CD14-positive monocyte (primary cell): ENCODE data around the gene TBL3. TPM values are rescaled to one million over a fixed set of nuclear protein-coding genes. Genes with fewer than 3 reads are reported as not detected.

Experiments used
- DNase-seq, 3 donors: peaks; one replicate each; pipeline ENCODE4 v3.0.0-alpha.2; 2011 to 2022
- H2AFZ ChIP-seq: 2 replicates; pipeline ENCODE4 v1.6.0; 2012; ENCODE audit warnings: mild to moderate bottlenecking, low read depth, low read length, inconsistent platforms; ENCODE audit not compliant: insufficient read depth, poor library complexity, severe bottlenecking
- H3K27ac ChIP-seq, 2 donors: 1 replicate in 1 of 2; 2 replicates in 1 of 2; pipeline ENCODE4 v1.5.1; 2012 to 2013; ENCODE audit warnings: low read length in 2 of 2, control low read depth in 1 of 2, inconsistent platforms in 1 of 2, low read depth in 1 of 2, mild to moderate bottlenecking in 1 of 2
- H3K27me3 ChIP-seq, 2 donors: one replicate each; pipeline versions ENCODE4 v1.6.0 to v1.6.1; 2011 to 2013; ENCODE audit warnings: low read length in 2 of 2; ENCODE audit not compliant: control insufficient read depth in 2 of 2, insufficient read depth in 2 of 2
- H3K36me3 ChIP-seq, 2 donors: replicated peaks in 1 of 2; 1 replicate in 1 of 2; 2 replicates in 1 of 2; pipeline versions ENCODE4 v1.5.1 to v1.6.1; 2012 to 2013; ENCODE audit warnings: low read length in 2 of 2, control low read depth in 1 of 2, inconsistent platforms in 1 of 2, mild to moderate bottlenecking in 1 of 2; ENCODE audit not compliant: insufficient read depth in 2 of 2, control insufficient read depth in 1 of 2
- H3K4me1 ChIP-seq, 2 donors: 1 replicate in 1 of 2; 2 replicates in 1 of 2; pipeline versions ENCODE4 v1.5.1 to v1.6.1; 2012 to 2013; ENCODE audit warnings: low read length in 2 of 2, control low read depth in 1 of 2, inconsistent platforms in 1 of 2, mild to moderate bottlenecking in 1 of 2, moderate library complexity in 1 of 2; ENCODE audit not compliant: insufficient read depth in 2 of 2, control insufficient read depth in 1 of 2
- H3K4me2 ChIP-seq: replicated peaks from 2 replicates; pipeline ENCODE3; 2012; ENCODE audit warnings: low read length, moderate library complexity, mild to moderate bottlenecking; ENCODE audit not compliant: poor library complexity, severe bottlenecking; ENCODE audit errors: extremely low read depth
- H3K4me3 ChIP-seq, 3 experiments: fragments of 200-600 bp in 1 of 3; sonication (generic) in 1 of 3; replicated peaks in 1 of 3; 1 replicate in 2 of 3; 2 replicates in 1 of 3; pipeline ENCODE4 v1.5.1; 2011 to 2013; ENCODE audit warnings: low read length in 3 of 3, mild to moderate bottlenecking in 3 of 3, control low read depth in 2 of 3, low read depth in 2 of 3, inconsistent platforms in 1 of 3, moderate library complexity in 1 of 3
- H3K79me2 ChIP-seq: 2 replicates; pipeline ENCODE4 v1.6.0; 2012; ENCODE audit warnings: mild to moderate bottlenecking, control low read depth, inconsistent platforms, low read length, moderate library complexity; ENCODE audit not compliant: insufficient read depth
- H3K9ac ChIP-seq: 2 replicates; pipeline ENCODE4 v1.6.0; 2017; ENCODE audit warnings: low read length, mild to moderate bottlenecking; ENCODE audit not compliant: insufficient read depth, poor library complexity, severe bottlenecking
- H3K9me3 ChIP-seq, 2 donors: replicated peaks in 1 of 2; 1 replicate in 1 of 2; 2 replicates in 1 of 2; pipeline versions ENCODE4 v1.5.1 to v1.6.1; 2012 to 2013; ENCODE audit warnings: low read length in 2 of 2, control low read depth in 1 of 2; ENCODE audit not compliant: control insufficient read depth in 1 of 2, insufficient read depth in 1 of 2
- H4K20me1 ChIP-seq: 2 replicates; pipeline ENCODE4 v1.6.0; 2012; ENCODE audit warnings: mild to moderate bottlenecking, low read length, control low read depth, moderate library complexity; ENCODE audit not compliant: insufficient read depth
- H3K27ac Mint-ChIP-seq, 7 donors: one replicate each; pipeline ENCODE4 v1.8.0; 2020; ENCODE audit warnings: mild to moderate bottlenecking in 7 of 7, mixed read lengths in 7 of 7, moderate library complexity in 6 of 7, inconsistent platforms in 2 of 7
- H3K27me3 Mint-ChIP-seq, 3 donors: one replicate each; pipeline ENCODE4 v1.8.0; 2021 to 2022; ENCODE audit warnings: low read depth in 3 of 3, mild to moderate bottlenecking in 3 of 3, mixed read lengths in 3 of 3, moderate library complexity in 3 of 3, inconsistent platforms in 1 of 3
- H3K36me3 Mint-ChIP-seq, 2 donors: one replicate each; pipeline ENCODE4 v1.8.0; 2020; ENCODE audit warnings: mixed read lengths in 2 of 2, inconsistent platforms in 1 of 2, mild to moderate bottlenecking in 1 of 2
- H3K4me1 Mint-ChIP-seq: one replicate; pipeline ENCODE4 v1.8.0; 2020; ENCODE audit warnings: mild to moderate bottlenecking, mixed read lengths
- H3K4me3 Mint-ChIP-seq, 2 donors: one replicate each; pipeline ENCODE4 v1.8.0; 2020; ENCODE audit warnings: mild to moderate bottlenecking in 2 of 2, mixed read lengths in 2 of 2, moderate library complexity in 1 of 2
- H3K9me3 Mint-ChIP-seq, 7 donors: one replicate each; pipeline ENCODE4 v1.8.0; 2020 to 2022; ENCODE audit warnings: mixed read lengths in 7 of 7, mild to moderate bottlenecking in 6 of 7, moderate library complexity in 6 of 7, inconsistent platforms in 2 of 7
- CTCF ChIP-seq: fragments of 200-600 bp; IDR thresholded peaks from one replicate; pipeline ENCODE4 v1.8.0; 2022; ENCODE audit warnings: antibody characterized with exemption, mild to moderate bottlenecking
- WGBS: methylation state at CpG from one replicate; pipeline ENCODE4 v1.1.5; 2013; ENCODE audit warnings: missing lambda C conversion rate; ENCODE audit not compliant: insufficient coverage; 5-methylcytosine and 5-hydroxymethylcytosine counted together
- intact Hi-C, 2 donors: fragments of 100-400 bp; cut with micrococcal nuclease; formaldehyde crosslinking; loops; one replicate each; pipeline versions ENCODE4 v1.15.0 to v1.15.1; 2023
- polyA plus RNA-seq, 3 donors: library from polyadenylated mRNA; depleted of rRNA in 1 of 3; unstranded in 2 of 3; stranded (reverse) in 1 of 3; fragments of 300-500 nt in 2 of 3; fragments of >200 nt in 1 of 3; fragmentation: Illumina TruSeq in 2 of 3; gene quantifications; 1 replicate in 2 of 3; 2 replicates in 1 of 3; pipeline ENCODE4 v1.2.3, GENCODE V29; 2012 to 2021

The TBL3 gene
- polyA plus RNA-seq, 3 donors, result 33.9 to 37.8 (median 36.0) TPM

GRCh38 chr16:2007081-2007836 lies 35.4 kb downstream of the TBL3 start:
- no peaks in the 10 kb centered on the region for H3K27me3 ChIP-seq
- H3K9me3 ChIP-seq, result no peaks in the 10 kb centered on the region
- no peak overlapping the region for H3K27ac ChIP-seq
- intact Hi-C loops, result loop anchor here (5.0 to 10.0 kb wide), 4 partner anchors 40 to 248 kb away; partner anchors contain the start of genes ECI1 (in 1 of the 2), NTHL1 (in 1 of the 2) and TSC2 (in 1 of the 2)
- H3K4me3 ChIP-seq, result peak overlapping the region in 1 of 3 experiments; percentile 85
- Mint-ChIP-seq H3K4me3 (peak overlapping the region; percentile 81 to 83), H3K27ac (peak overlapping the region in 2 of 7 donors; percentile 21 to 75), H3K9me3 (peaks cover 0 to 2% (median 0%) of the 10 kb centered on the region in 7 donors), H3K4me1 (peaks cover 50% of the 10 kb centered on the region), H3K36me3 (peaks cover 7 to 14% of the 10 kb centered on the region in 2 donors), H3K27me3 (peaks cover 0 to 1% (median 0%) of the 10 kb centered on the region in 3 donors)
- peak overlapping the region; percentile 19 for H3K9ac ChIP-seq
- peaks cover 40 to 67% of the 10 kb centered on the region in 2 donors for H3K4me1 ChIP-seq
- TF ChIP-seq CTCF, result no peak
- H2AFZ ChIP-seq, result no peak overlapping the region
- peaks cover 12 to 13% of the 10 kb centered on the region in 2 donors for H3K36me3 ChIP-seq
- peaks cover 60% of the 10 kb centered on the region for H3K79me2 ChIP-seq
- no peak for DNase-seq
- H3K4me2 ChIP-seq, result peak overlapping the region; percentile 94
- 66% methylated on average over 13 of the region's 16 CpGs for WGBS
- H4K20me1 ChIP-seq, result peaks cover 64% of the 10 kb centered on the region

GRCh38 chr16:2008009-2008526 lies 36.2 kb downstream of the TBL3 start:
- H2AFZ ChIP-seq, result no peak overlapping the region
- H3K36me3 Mint-ChIP-seq, result peaks cover 4 to 11% of the 10 kb centered on the region in 2 donors
- peak overlapping the region in 1 of 2 donors; percentile 85 for H3K27ac ChIP-seq
- no peaks in the 10 kb centered on the region for H3K27me3 ChIP-seq
- H3K36me3 ChIP-seq, result peaks cover 5% of the 10 kb centered on the region in 2 donors
- WGBS, result 0% methylated on average over 15 of the region's 15 CpGs
- no peak for TF ChIP-seq CTCF
- H3K79me2 ChIP-seq, result peaks cover 60% of the 10 kb centered on the region
- intact Hi-C loops, result loop anchor here (5.0 to 10.0 kb wide), 4 partner anchors 39 to 247 kb away; partner anchors contain the start of genes ECI1 (in 1 of the 2), NTHL1 (in 1 of the 2) and TSC2 (in 1 of the 2)
- peaks cover 50% of the 10 kb centered on the region for H3K4me1 Mint-ChIP-seq
- peaks cover 0 to 2% (median 0%) of the 10 kb centered on the region in 7 donors for H3K9me3 Mint-ChIP-seq
- DNase-seq, result peak in 1 of 3 donors; percentile 47
- H3K4me3 Mint-ChIP-seq, result peak overlapping the region; percentile 81 to 89
- peak overlapping the region; percentile 72 to 91 (median 85) for H3K27ac Mint-ChIP-seq
- H3K4me2 ChIP-seq, result peak overlapping the region; percentile 94
- peaks cover 0 to 1% (median 0%) of the 10 kb centered on the region in 3 donors for H3K27me3 Mint-ChIP-seq
- H3K9ac ChIP-seq, result no peak overlapping the region
- peaks cover 57% of the 10 kb centered on the region for H4K20me1 ChIP-seq
- peaks cover 40 to 67% of the 10 kb centered on the region in 2 donors for H3K4me1 ChIP-seq
- peak overlapping the region in 2 of 3 experiments; percentile 59 to 85 for H3K4me3 ChIP-seq
- no peaks in the 10 kb centered on the region for H3K9me3 ChIP-seq
